SK-N-MC (cell line): Measurements from ENCODE around the gene AGBL1.

ENCODE experiments used
- EZH2 ChIP-seq: fragments of 200-600 bp; sonication (generic); IDR thresholded peaks from one replicate; pipeline ENCODE4 v1.6.1; 2017; ENCODE audit warnings: antibody characterized with exemption
- FOXP2 ChIP-seq: optimal IDR thresholded peaks from 2 replicates; pipeline ENCODE3; 2011; ENCODE audit warnings: mild to moderate bottlenecking, moderate library complexity; ENCODE audit not compliant: insufficient read depth; ENCODE audit errors: extremely low read length, control extremely low read depth
- POLR2AphosphoS5 ChIP-seq: IDR thresholded peaks from 2 replicates; pipeline ENCODE4 v1.6.1; 2012; ENCODE audit warnings: mild to moderate bottlenecking, low read depth, low read length, borderline replicate concordance

DNA sequence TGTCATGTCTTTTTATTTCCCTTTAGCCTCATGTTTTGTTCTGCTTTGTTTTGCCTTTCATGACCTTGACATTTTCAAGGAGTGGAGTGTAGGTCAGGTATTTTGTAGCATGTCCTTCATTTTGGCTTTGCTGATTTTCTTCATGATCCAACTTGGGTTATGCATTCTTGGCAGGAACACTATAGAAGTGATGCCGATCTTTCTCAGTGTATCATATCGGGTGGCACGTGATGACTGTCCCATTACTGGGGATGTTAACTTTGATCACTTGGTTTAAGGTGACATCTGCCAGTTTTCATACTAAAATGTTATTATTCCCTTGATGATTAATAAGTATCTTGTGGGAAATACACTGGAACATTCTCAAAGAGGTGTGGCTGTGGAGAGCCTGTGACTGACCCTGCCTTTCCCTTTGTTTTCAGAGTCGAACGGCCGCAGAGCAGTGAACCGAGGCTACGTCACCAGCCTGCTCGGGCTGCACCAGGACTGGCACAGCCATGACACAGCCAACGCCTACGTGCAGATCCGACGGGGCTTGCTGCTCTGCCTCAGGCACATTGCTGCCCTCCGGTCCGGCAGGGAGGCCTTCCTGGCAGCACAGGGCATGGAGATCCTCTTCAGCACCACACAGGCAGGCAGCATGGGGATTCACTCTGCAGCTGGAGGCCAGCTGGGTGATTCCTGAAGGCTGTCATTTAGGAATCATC is 167.7 kb downstream of the AGBL1 start:
- TF ChIP-seq EZH2, result no peak
- no peak for TF ChIP-seq POLR2AphosphoS5
- no peak for TF ChIP-seq FOXP2
